Activated naive CD4-positive, alpha-beta T cell (primary cell): ENCODE data around the gene ARHGAP24.
"Not testable (repeated sequence)": the region's sequence is repeated elsewhere in the genome, so short reads cannot be mapped to it uniquely, and the experiment has no call there.

ENCODE experiments used
- DNase-seq, 4 experiments: peaks; one replicate each; lab custom pipeline; 2025; lab: John Stamatoyannopoulos, UW

ARHGAP24 gene

GRCh38 chr4:85915570-85915969 lies 440.6 kb downstream of the ARHGAP24 start:
- DNase-seq: not testable (repeated sequence)

GRCh38 chr4:85919200-85919887 lies 444.4 kb downstream of the ARHGAP24 start:
- DNase-seq: no peak

GRCh38 chr4:85925071-85925470 lies 450.1 kb downstream of the ARHGAP24 start:
- DNase-seq: no peak

- no peak for DNase-seq
Measured at GRCh38 chr4:85928775-85929591, 454.0 kb downstream of the ARHGAP24 start.

- DNase-seq: no peak
Measured at GRCh38 chr4:85929961-85930665, 455.2 kb downstream of the ARHGAP24 start.

GRCh38 chr4:85932500-85933290 lies 457.7 kb downstream of the ARHGAP24 start:
- DNase-seq: no peak

- DNase-seq: no peak
Measured at GRCh38 chr4:85933291-85933640, 458.3 kb downstream of the ARHGAP24 start.

GRCh38 chr4:85937507-85937906 lies 462.6 kb downstream of the ARHGAP24 start:
- no peak for DNase-seq

GRCh38 chr4:85938062-85938461 lies 463.1 kb downstream of the ARHGAP24 start:
- DNase-seq: no peak

- DNase-seq: no peak
Measured at GRCh38 chr4:85938902-85939301, 464.0 kb downstream of the ARHGAP24 start.

GRCh38 chr4:85939595-85939994 lies 464.6 kb downstream of the ARHGAP24 start:
- no peak for DNase-seq

GRCh38 chr4:85940151-85940550 lies 465.2 kb downstream of the ARHGAP24 start:
- no peak for DNase-seq

- DNase-seq: no peak
Measured at GRCh38 chr4:85942107-85942506, 467.2 kb downstream of the ARHGAP24 start.

- no peak for DNase-seq
Measured at GRCh38 chr4:85946821-85947220, 471.9 kb downstream of the ARHGAP24 start.

- DNase-seq: no peak
Measured at GRCh38 chr4:85951099-85951498, 476.1 kb downstream of the ARHGAP24 start.

GRCh38 chr4:85952528-85952927 lies 477.6 kb downstream of the ARHGAP24 start:
- no peak for DNase-seq

- DNase-seq: no peak
Measured at GRCh38 chr4:85952972-85953650, 478.2 kb downstream of the ARHGAP24 start.

- no peak for DNase-seq
Measured at GRCh38 chr4:85953651-85954018, 478.7 kb downstream of the ARHGAP24 start.

GRCh38 chr4:85955620-85956292 lies 480.8 kb downstream of the ARHGAP24 start:
- no peak for DNase-seq

GRCh38 chr4:85956293-85956945 lies 481.5 kb downstream of the ARHGAP24 start:
- no peak for DNase-seq
